ENCODE measurements around the gene CD80. TPM values are rescaled to one million over a fixed set of nuclear protein-coding genes. Genes with fewer than 3 reads are reported as not detected.

CD80 gene
- total and polyA plus RNA-seq, 10 of the 15 experiments (the other 5 are each of a cell fraction or from before 2014, with no cell fraction given) = 41.4 to 137 (median 58.1) TPM

- BruUV-seq (replicated peaks) = no TSS peak
- Histone ChIP-seq H3K4me2 (ENCODE audit: control insufficient read depth, insufficient read depth) (no peak overlapping the region), H3K27me3 (replicated peaks in 1 of 2; ENCODE audit: control insufficient read depth in 2 of 2, insufficient read depth in 2 of 2, low read length in 1 of 2) (no peaks in the 10 kb centered on the region), H3K4me1 (ENCODE audit: control insufficient read depth, insufficient read depth, low read length) (no peaks in the 10 kb centered on the region), H3K36me3 (ENCODE audit: control insufficient read depth in 2 of 2, insufficient read depth in 2 of 2, low read length in 1 of 2) (peaks cover 0 to 11% of the 10 kb centered on the region in 2 experiments; a peak in 3 of 4 replicates), H3K27ac (ENCODE audit: control insufficient read depth, insufficient read depth) (no peak overlapping the region), H3K9ac (ENCODE audit: control insufficient read depth, insufficient read depth, low read length) (no peak overlapping the region), H3K9me3 (replicated peaks; ENCODE audit: control insufficient read depth, insufficient read depth, low read length) (no peaks in the 10 kb centered on the region), H2AFZ (ENCODE audit: control insufficient read depth, low read depth, low read length) (no peak overlapping the region), H3K4me3 (no peak overlapping the region), H4K20me1 (ENCODE audit: control insufficient read depth, insufficient read depth) (no peaks in the 10 kb centered on the region), H3K79me2 (ENCODE audit: control insufficient read depth, insufficient read depth, low read length) (peaks cover 19% of the 10 kb centered on the region)
- no peak for TF ChIP-seq STAT1 (conservative IDR thresholded peaks at IDR 0.05)
- TF ChIP-seq CTCF (IDR thresholded peaks at IDR 0.05 in 2 of 3, conservative IDR thresholded peaks at IDR 0.05 in 1 of 3; ENCODE audit: control insufficient read depth in 2 of 3, extremely low read depth in 1 of 3, insufficient read depth in 1 of 3, low read depth in 3 of 3, low read length in 3 of 3) = 0 out of 6 replicates have a peak, but pooled peaks of 1 of the 3 experiments have one; percentile 4
- TF ChIP-seq SP1 (IDR thresholded peaks at IDR 0.05; ENCODE audit: low read depth, low read length) = no peak
- FAIRE-seq (no peak), DNase-seq (ENCODE audit: low read depth, low spot score) (no peak), ATAC-seq (no peak)
- POLR2A ChIA-PET = interaction anchor here (0.5 to 1.0 kb wide), 3 partner anchors 11 to 173 kb away, joined by 3 to 5 read pairs (median 4); partner anchors contain the start of gene TMEM39A
- RAD21 ChIA-PET (ENCODE audit: unreplicated experiment) = no interaction called here
- CTCF ChIA-PET = interaction anchor here (0.7 to 1.2 kb wide), 2 partner anchors 131 to 186 kb away, joined by 3 read pairs; no protein-coding TSS in a partner anchor
- SMC1A ChIA-PET (ENCODE audit: uncharacterized antibody, unreplicated experiment) = interaction anchor here (0.7 to 1.3 kb wide), 4 partner anchors 12 to 141 kb away, joined by 3 to 5 read pairs (median 4); partner anchors contain the start of gene POGLUT1
- intact Hi-C loops (cut with micrococcal nuclease; ENCODE audit: unreplicated experiment) (no loop called here), in situ Hi-C loops (cut with MboI) (no loop called here)
- WGBS (ENCODE audit: insufficient coverage, insufficient replicate concordance, low lambda C conversion rate, missing lambda C conversion rate) = 100% methylated on average over 2 of the region's 2 CpGs
Measured at GRCh38 chr3:119494597-119494996, 64.8 kb downstream of the CD80 start.

GRCh38 chr3:119492810-119493209 is 66.6 kb downstream of the CD80 start:
- intact Hi-C loops (cut with micrococcal nuclease; ENCODE audit: unreplicated experiment) = no loop called here
- SMC1A ChIA-PET (ENCODE audit: uncharacterized antibody, unreplicated experiment) = interaction anchor here (0.8 kb wide), 1 partner anchor 20 kb away, joined by 3 read pairs; no protein-coding TSS in a partner anchor
- Histone ChIP-seq H3K4me3 (no peak overlapping the region), H3K27ac (ENCODE audit: control insufficient read depth, insufficient read depth) (no peak overlapping the region), H3K9ac (ENCODE audit: control insufficient read depth, insufficient read depth, low read length) (no peak overlapping the region), H4K20me1 (ENCODE audit: control insufficient read depth, insufficient read depth) (no peaks in the 10 kb centered on the region), H3K4me1 (ENCODE audit: control insufficient read depth, insufficient read depth, low read length) (no peaks in the 10 kb centered on the region), H2AFZ (ENCODE audit: control insufficient read depth, low read depth, low read length) (no peak overlapping the region), H3K79me2 (ENCODE audit: control insufficient read depth, insufficient read depth, low read length) (peaks cover 6% of the 10 kb centered on the region), H3K9me3 (replicated peaks; ENCODE audit: control insufficient read depth, insufficient read depth, low read length) (no peaks in the 10 kb centered on the region), H3K27me3 (replicated peaks in 1 of 2; ENCODE audit: control insufficient read depth in 2 of 2, insufficient read depth in 2 of 2, low read length in 1 of 2) (no peaks in the 10 kb centered on the region), H3K36me3 (ENCODE audit: control insufficient read depth in 2 of 2, insufficient read depth in 2 of 2, low read length in 1 of 2) (peaks cover 0 to 20% of the 10 kb centered on the region in 2 experiments; a peak in 3 of 4 replicates), H3K4me2 (ENCODE audit: control insufficient read depth, insufficient read depth) (no peak overlapping the region)
- DNase-seq (ENCODE audit: low read depth, low spot score) (no peak), FAIRE-seq (no peak), ATAC-seq (no peak)
- RAD21 ChIA-PET (ENCODE audit: unreplicated experiment) = interaction anchor here (1.4 kb wide), 1 partner anchor 8 kb away, joined by 4 read pairs; no protein-coding TSS in a partner anchor
- WGBS (ENCODE audit: insufficient coverage, insufficient replicate concordance, low lambda C conversion rate, missing lambda C conversion rate) = 76% methylated on average over 3 of the region's 3 CpGs
- POLR2A ChIA-PET = no interaction called here
- TF ChIP-seq RUNX3 (IDR thresholded peaks at IDR 0.05; ENCODE audit: low read length) = no peak
- no peak for TF ChIP-seq CHD2 (IDR thresholded peaks at IDR 0.05; ENCODE audit: borderline replicate concordance, low read depth, low read length)
- no peak for TF ChIP-seq NFYB (IDR thresholded peaks at IDR 0.05; ENCODE audit: insufficient read depth, low read depth, low read length)
- no peak for TF ChIP-seq FOXM1 (IDR thresholded peaks at IDR 0.05; ENCODE audit: low read depth, low read length)
- BruUV-seq (replicated peaks) = no TSS peak
- in situ Hi-C loops (cut with MboI) = no loop called here
- CTCF ChIA-PET = no interaction called here
